SU-DHL-6 (cell line): ENCODE data around the gene DIMT1.

ENCODE experiments used
- H2AFZ ChIP-seq: fragments of 200-600 bp; sonication (generic); 2 replicates; pipeline ENCODE4 v1.6.1; 2014; ENCODE audit warnings: low read depth, mild to moderate bottlenecking, moderate library complexity, mixed read lengths, antibody characterized with exemption, low read length; ENCODE audit not compliant: severe bottlenecking
- H3F3A ChIP-seq: fragments of 200-600 bp; shearing (Covaris generic); 2 replicates; pipeline ENCODE4 v1.6.0; 2016; ENCODE audit warnings: antibody characterized with exemption, mild to moderate bottlenecking; ENCODE audit not compliant: insufficient read depth
- H3K27ac ChIP-seq: fragments of 200-600 bp; sonication (generic); 2 replicates; pipeline ENCODE4 v1.5.1; 2016; ENCODE audit warnings: low read depth, mild to moderate bottlenecking, low read length, moderate library complexity, mixed read lengths
- H3K27me3 ChIP-seq: fragments of 200-600 bp; sonication (generic), shearing (Covaris generic); 2 replicates; pipeline ENCODE4 v1.6.0; 2014; ENCODE audit warnings: mild to moderate bottlenecking, low read length
- H3K36me3 ChIP-seq: fragments of 200-600 bp; sonication (generic); 2 replicates; pipeline ENCODE4 v1.6.1; 2014; ENCODE audit warnings: mild to moderate bottlenecking, low read length, mixed read lengths
- H3K4me2 ChIP-seq: fragments of 300-600, 200-600 bp; shearing (Covaris generic), sonication (generic); 2 replicates; pipeline ENCODE4 v1.6.0; 2014; ENCODE audit warnings: low read length, low read depth, mild to moderate bottlenecking; ENCODE audit not compliant: poor library complexity, severe bottlenecking
- H3K4me3 ChIP-seq: fragments of 200-600 bp; sonication (generic); 2 replicates; pipeline ENCODE4 v1.5.1; 2014; ENCODE audit warnings: antibody characterized with exemption, low read length, mild to moderate bottlenecking, mixed read lengths; ENCODE audit not compliant: insufficient read depth, poor library complexity, severe bottlenecking
- H3K79me2 ChIP-seq: fragments of 200-600 bp; sonication (generic); 2 replicates; pipeline ENCODE4 v1.6.1; 2014; ENCODE audit warnings: mild to moderate bottlenecking, low read length, moderate library complexity; ENCODE audit not compliant: insufficient read depth
- H3K9ac ChIP-seq: fragments of 200-600 bp; sonication (generic); 2 replicates; pipeline ENCODE4 v1.7.0; 2014; ENCODE audit warnings: mild to moderate bottlenecking, low read length
- H3K9me2 ChIP-seq: fragments of 200-600 bp; sonication (generic); replicated peaks from 2 replicates; pipeline ENCODE4 v1.6.1; 2014; ENCODE audit warnings: low read length; ENCODE audit not compliant: insufficient read depth
- H3K9me3 ChIP-seq: fragments of 200-600 bp; sonication (generic); 2 replicates; pipeline ENCODE4 v1.6.1; 2014; ENCODE audit warnings: low read length, mixed read lengths; ENCODE audit not compliant: insufficient read depth
- H4K20me1 ChIP-seq: fragments of 200-600 bp; sonication (generic); 2 replicates; pipeline ENCODE4 v1.6.1; 2014; ENCODE audit warnings: low read depth, mild to moderate bottlenecking, antibody characterized with exemption, low read length, moderate library complexity, mixed read lengths
- CTCF ChIP-seq: fragments of 200-600 bp; sonication (generic); IDR thresholded peaks from one replicate; pipeline ENCODE4 v1.5.1; 2017; ENCODE audit warnings: antibody characterized with exemption, mild to moderate bottlenecking, low read length, moderate library complexity; ENCODE audit not compliant: insufficient read depth, poor library complexity, severe bottlenecking
- EZH2phosphoT487 ChIP-seq: fragments of 200-600 bp; sonication (generic), shearing (Covaris generic); conservative IDR thresholded peaks from 2 replicates; pipeline ENCODE4 v1.6.1; 2018; ENCODE audit warnings: mild to moderate bottlenecking, antibody characterized with exemption, low read length, moderate library complexity, mixed read lengths

Gene DIMT1

GRCh38 chr5:62421414-62421813 lies 17.7 kb upstream of the DIMT1 start:
- H3F3A ChIP-seq = no peaks in the 10 kb centered on the region
- H3K36me3 ChIP-seq = no peaks in the 10 kb centered on the region
- H3K4me2 ChIP-seq = no peak overlapping the region
- TF ChIP-seq EZH2phosphoT487 (no peak), CTCF (no peak)
- H3K27ac ChIP-seq = no peak overlapping the region
- H3K27me3 ChIP-seq = no peaks in the 10 kb centered on the region
- no peak overlapping the region for H3K9ac ChIP-seq
- no peaks in the 10 kb centered on the region for H3K9me2 ChIP-seq
- H3K9me3 ChIP-seq = no peaks in the 10 kb centered on the region
- peaks cover 93% of the 10 kb centered on the region for H3K79me2 ChIP-seq
- H4K20me1 ChIP-seq = peaks cover 9% of the 10 kb centered on the region; the same call in 1 of the 2 replicates
- no peak overlapping the region for H2AFZ ChIP-seq
- H3K4me3 ChIP-seq = no peak overlapping the region

GRCh38 chr5:62419609-62420008 lies 15.9 kb upstream of the DIMT1 start:
- Histone ChIP-seq H4K20me1 (peaks cover 9% of the 10 kb centered on the region; the same call in 1 of the 2 replicates), H3K4me3 (no peak overlapping the region), H3K27me3 (no peaks in the 10 kb centered on the region), H3K9me2 (no peaks in the 10 kb centered on the region), H3K9ac (no peak overlapping the region), H3K9me3 (no peaks in the 10 kb centered on the region), H3K27ac (no peak overlapping the region), H2AFZ (no peak overlapping the region), H3F3A (no peaks in the 10 kb centered on the region), H3K4me2 (no peak overlapping the region), H3K36me3 (no peaks in the 10 kb centered on the region), H3K79me2 (peaks cover 94% of the 10 kb centered on the region)
- no peak for TF ChIP-seq CTCF
- TF ChIP-seq EZH2phosphoT487 = no peak

- H3K79me2 ChIP-seq = peaks cover 97% of the 10 kb centered on the region
- H3K9me3 ChIP-seq = no peaks in the 10 kb centered on the region
- no peak overlapping the region for H3K9ac ChIP-seq
- H3K4me3 ChIP-seq = no peak overlapping the region
- H3K36me3 ChIP-seq = no peaks in the 10 kb centered on the region
- H4K20me1 ChIP-seq = peaks cover 9% of the 10 kb centered on the region; the same call in 1 of the 2 replicates
- 0 out of 2 replicates have a peak, but pooled peaks cover 3% of the 10 kb centered on the region for H3F3A ChIP-seq
- TF ChIP-seq CTCF (no peak), EZH2phosphoT487 (no peak)
- no peak overlapping the region for H3K27ac ChIP-seq
- H3K9me2 ChIP-seq = no peaks in the 10 kb centered on the region
- no peak overlapping the region for H2AFZ ChIP-seq
- H3K27me3 ChIP-seq = no peaks in the 10 kb centered on the region
- H3K4me2 ChIP-seq = no peak overlapping the region
Measured at GRCh38 chr5:62418462-62419076, 14.9 kb upstream of the DIMT1 start.
